AG20443 (cell line): ENCODE measurements around the gene DNAJC16.
"Not testable (repeated sequence)": the region's sequence is repeated elsewhere in the genome, so short reads cannot be mapped to it uniquely, and the experiment has no call there.

Experiments
- DNase-seq: peaks from one replicate; pipeline ENCODE4 v3.0.0; 2012; ENCODE audit warnings: low spot score, mixed read lengths

Gene DNAJC16

GRCh38 chr1:15507278-15507677 is 19.4 kb upstream of the DNAJC16 start:
- no peak for DNase-seq

GRCh38 chr1:15508700-15509487 is 17.8 kb upstream of the DNAJC16 start:
- no peak for DNase-seq

DNA sequence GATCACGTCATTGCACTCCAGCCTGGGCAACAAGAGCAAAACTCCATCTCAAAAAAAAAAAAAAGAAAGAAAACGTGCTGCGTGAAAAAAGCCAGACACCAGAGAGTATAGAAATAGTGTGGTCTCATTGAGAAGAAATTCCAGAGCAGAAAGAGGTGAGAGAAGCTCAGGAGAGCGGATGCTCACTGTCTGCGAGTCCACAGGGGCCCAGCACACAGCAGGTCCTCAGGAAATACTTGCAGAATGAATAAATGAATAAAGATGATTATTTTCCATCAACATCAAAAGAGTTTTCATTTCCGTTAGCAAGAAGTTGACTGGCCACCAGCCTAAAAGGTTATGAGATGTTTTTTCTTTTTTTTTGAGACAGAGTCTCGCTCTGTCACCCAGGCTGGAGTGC is 17.1 kb upstream of the DNAJC16 start:
- no peak for DNase-seq

DNA sequence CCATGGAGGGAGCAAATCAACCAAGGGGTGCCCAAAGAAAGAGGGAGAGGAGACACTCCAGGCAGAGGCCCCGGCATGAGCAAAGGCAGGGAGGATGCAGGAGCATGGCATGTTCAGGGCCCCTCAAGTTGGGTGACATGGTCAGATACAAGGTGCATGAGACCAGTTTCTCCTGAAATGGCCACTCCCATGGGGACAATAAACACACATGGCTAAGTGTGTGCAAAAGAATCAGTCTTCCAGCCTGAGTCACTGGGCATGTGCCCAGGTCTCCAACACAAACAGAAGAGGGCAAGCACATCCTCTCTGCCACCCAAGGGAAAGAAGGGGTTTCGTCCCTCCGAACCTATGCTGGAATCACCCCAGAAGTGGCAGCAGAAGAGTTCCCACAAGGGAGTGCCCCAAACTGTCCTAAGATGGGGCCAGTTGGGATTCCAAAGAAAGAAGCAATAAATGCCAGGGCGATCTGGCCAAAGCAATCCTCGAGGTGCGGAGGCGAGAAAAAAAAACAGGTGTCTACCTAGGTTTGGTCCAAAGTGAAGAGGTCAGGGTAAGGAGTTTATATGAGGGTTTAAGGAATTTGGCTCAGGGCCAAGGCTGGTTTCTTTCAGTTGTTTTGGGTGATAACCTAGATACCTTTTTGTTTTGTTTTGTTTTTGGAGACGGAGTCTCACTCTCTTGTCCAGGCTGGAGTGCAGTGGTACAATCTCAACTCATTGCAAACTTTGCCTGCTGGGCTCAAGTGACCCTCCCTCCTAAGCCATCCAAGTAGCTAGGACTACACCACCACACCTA is 15.8 kb upstream of the DNAJC16 start:
- peak; percentile 43 for DNase-seq

GRCh38 chr1:15513192-15513591 is 13.5 kb upstream of the DNAJC16 start:
- DNase-seq = no peak

DNA sequence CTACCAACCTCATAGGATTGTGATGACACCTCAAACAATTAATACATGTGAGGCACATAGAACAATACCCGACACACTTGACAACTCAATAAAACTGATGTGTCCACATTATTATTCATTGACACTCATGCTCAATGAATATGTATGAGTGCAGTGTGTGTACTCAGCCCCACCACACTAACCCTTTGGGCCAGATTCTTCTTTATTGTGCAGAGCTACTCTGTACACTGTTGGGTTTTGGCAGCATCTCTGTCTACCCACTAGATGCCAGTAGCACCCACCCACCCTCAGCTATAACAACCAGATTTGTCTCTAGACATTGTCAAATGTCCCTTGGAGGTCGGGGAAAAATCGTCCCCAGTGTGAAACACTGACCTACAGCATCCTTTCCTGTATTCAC is 12.7 kb upstream of the DNAJC16 start:
- no peak for DNase-seq

- not testable (repeated sequence) for DNase-seq
Measured at GRCh38 chr1:15514557-15514956, 12.1 kb upstream of the DNAJC16 start.

GRCh38 chr1:15515022-15515663 is 11.5 kb upstream of the DNAJC16 start:
- no peak for DNase-seq

DNA sequence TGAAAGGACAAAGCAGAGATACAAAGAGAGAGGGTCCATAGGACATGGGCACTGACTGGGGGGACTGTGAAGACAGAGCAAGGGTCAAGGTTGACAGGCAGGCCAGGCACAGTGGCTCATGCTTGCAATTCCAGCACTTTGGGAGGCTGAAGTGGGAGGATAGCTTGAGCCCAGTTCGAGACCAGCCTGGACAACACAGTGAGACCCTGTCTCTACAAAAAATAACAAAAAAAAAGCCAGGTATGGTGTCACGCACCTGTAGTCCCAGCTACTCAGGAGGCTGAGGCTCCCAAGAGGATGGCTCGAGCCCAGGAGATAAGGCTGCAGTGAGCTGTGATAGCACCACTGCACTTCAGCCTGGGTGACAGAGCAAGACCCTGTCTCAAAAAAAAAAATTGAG is 7.0 kb upstream of the DNAJC16 start:
- DNase-seq = no peak

DNA sequence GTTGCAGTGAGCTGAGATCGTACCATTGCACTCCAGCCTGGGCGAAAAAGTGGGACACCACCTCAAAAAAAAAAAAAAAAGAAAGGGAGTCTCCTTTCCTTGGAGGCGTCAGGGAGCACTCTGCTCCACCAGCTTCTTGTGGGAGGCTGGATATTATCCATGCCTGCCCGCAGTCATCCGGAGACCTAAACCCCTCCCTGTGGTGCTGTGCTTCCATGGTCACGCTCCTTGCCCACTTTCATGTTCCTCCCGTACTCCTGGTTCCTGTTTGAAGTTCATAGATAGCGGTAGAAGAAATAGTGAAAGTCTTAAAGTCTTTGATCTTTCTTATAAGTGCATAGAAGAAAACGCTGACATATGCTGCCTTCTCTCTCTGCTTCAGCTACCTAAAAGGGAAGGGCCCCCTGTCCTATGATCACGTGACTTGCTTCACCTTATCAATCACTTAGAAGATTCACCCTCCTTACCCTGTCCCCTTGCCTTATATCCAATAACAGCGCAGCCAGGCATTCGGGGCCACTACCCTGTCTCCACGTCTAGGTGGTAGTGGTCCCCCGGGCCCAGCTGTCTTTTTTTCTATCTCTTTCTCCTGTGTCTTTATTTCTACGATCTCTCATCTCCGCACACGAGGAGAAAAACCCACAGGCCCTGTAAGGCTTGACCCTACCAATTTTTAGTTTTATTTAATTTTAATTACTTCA is 5.3 kb upstream of the DNAJC16 start:
- DNase-seq = not testable (repeated sequence)

GRCh38 chr1:15522551-15522950 is 4.1 kb upstream of the DNAJC16 start:
- no peak for DNase-seq

DNA sequence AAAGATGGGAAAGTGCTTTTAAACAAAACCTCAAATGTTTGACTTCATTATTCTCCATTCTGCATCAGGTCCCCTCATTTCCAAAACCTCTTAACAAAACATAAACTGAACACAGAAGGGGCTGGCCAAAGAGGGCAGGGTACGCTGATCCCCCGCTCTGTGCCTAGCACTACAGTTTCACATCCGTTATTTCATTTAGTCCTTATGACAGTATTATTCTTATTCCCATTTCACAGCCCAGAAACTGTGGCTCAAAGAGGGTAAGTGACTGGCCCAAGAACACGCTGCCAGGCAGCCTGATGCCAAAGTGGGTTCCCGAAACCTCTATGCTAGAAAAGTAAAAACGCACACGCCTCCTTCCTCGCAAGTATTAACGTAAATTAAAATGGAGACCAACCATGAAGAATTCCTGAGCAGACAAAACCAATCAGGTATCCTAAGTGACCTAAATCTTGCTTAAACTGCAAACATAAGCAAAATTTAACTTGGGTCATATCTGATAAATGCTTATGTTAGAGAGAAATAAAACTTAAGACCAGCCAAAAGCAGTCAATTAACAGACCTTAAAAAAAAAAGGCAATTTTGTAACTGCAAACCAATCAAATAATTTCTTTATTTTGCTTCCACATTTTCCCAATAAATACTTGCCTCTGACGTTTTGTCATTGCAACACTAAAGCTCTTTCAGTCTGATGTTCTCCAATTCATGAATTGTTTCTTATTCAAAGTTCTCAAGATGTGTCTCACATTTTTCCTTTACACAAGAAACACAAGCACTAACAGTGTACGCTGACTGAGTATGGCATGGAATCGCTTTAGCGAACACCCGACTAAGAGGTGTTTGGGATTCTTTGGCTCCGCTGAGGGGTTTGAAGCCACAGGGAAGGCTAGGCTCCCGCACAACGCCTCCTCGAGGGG is 3.3 kb upstream of the DNAJC16 start:
- no peak for DNase-seq

DNA sequence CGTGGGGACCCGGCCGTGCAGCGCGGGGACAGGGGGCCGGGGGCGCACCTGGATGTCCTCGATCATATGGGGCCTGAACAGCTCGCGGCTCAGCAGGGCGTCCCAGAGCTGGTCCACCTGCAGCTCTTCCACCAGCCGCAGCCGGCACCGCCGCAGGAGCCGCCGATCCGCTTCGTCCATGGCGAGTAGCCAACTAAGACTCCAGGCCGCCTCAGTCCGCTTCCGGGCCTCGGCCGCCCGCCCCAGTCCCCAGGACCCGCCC is 2.7 kb upstream of the DNAJC16 start, which contains the start of gene CASP9:
CASP9 (minus strand) TSS at position 195 of the 262 bp plus-strand sequence; CDS start at position 180, 15 bp downstream.
- DNase-seq = no peak

GRCh38 chr1:15524283-15525049 is 2.2 kb upstream of the DNAJC16 start:
- DNase-seq = peak; percentile 96

DNA sequence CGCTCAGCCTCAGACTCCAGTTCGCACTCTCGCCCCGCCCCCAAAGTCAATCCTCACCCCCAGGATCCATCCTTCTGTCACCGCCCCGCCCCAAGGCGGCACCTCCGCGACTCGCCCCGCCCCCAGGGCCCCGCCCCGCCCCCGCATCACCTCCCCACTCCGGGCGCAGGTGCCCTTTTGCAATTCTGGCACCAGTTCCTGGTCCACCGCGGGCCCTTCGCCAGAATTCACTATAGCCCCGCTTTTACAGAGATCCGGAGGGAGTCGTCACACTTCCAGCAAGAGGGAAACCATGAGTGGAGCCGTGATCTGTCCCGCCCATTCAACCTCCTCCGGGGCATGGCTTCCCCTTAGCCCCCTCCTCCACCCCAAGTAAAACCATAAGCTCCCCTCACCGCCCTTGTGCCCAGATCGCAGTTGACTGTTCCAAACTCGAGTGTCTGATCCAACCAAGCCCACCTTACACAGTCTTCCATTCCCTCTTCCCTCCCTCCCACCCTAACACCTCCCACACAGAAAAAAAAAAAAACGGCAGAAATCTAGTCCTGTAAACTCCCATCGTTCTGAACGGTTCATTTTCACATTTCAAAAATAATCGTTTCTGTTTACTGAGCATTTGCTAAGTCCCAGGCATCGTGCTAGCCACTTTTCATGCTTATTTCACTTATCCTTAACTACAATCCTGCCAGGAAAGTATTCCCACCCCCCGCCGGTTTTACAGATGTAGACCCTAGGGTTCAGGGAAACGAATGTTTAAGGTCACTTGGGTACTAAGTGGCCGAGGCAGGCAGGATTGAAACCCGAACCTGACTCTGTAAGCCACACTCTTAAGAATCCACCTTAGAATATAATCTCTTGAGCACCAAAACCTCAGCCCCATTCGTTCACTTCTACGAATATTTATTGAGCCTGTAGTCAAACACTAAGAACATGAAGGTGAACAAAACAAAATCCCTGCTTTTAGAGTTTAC is 1.3 kb upstream of the DNAJC16 start:
- DNase-seq = no peak

- DNase-seq = no peak
Measured at GRCh38 chr1:15526021-15526489, 593 bp upstream of the DNAJC16 start.

GRCh38 chr1:15531003-15531402 is 4.4 kb downstream of the DNAJC16 start:
- DNase-seq = no peak

- DNase-seq = no peak
Measured at GRCh38 chr1:15531682-15532081, 5.0 kb downstream of the DNAJC16 start.

- DNase-seq = no peak
Measured at GRCh38 chr1:15538771-15539170, 12.1 kb downstream of the DNAJC16 start.
